PFSK-1 (cell line): ENCODE measurements around the gene PGLYRP1.

Experiments
- POLR2AphosphoS5 ChIP-seq: IDR thresholded peaks from 2 replicates; pipeline ENCODE4 v1.6.1; 2012; ENCODE audit warnings: low read depth, mild to moderate bottlenecking, control low read depth, low read length, moderate library complexity
- TF ChIP-seq, protein P1 (sequence below), 2 experiments: IDR thresholded peaks; 2 replicates each; pipeline versions ENCODE4 v1.6.1 to v1.8.0; 2011 to 2012; ENCODE audit warnings: low read depth in 2 of 2, low read length in 2 of 2, control low read depth in 1 of 2, inconsistent platforms in 1 of 2, mild to moderate bottlenecking in 1 of 2, moderate library complexity in 1 of 2; ENCODE audit not compliant: insufficient read depth in 1 of 2

GRCh38 chr19:46025835-46026234 lies 3.0 kb upstream of the PGLYRP1 start:
- TF ChIP-seq, protein P1, sequence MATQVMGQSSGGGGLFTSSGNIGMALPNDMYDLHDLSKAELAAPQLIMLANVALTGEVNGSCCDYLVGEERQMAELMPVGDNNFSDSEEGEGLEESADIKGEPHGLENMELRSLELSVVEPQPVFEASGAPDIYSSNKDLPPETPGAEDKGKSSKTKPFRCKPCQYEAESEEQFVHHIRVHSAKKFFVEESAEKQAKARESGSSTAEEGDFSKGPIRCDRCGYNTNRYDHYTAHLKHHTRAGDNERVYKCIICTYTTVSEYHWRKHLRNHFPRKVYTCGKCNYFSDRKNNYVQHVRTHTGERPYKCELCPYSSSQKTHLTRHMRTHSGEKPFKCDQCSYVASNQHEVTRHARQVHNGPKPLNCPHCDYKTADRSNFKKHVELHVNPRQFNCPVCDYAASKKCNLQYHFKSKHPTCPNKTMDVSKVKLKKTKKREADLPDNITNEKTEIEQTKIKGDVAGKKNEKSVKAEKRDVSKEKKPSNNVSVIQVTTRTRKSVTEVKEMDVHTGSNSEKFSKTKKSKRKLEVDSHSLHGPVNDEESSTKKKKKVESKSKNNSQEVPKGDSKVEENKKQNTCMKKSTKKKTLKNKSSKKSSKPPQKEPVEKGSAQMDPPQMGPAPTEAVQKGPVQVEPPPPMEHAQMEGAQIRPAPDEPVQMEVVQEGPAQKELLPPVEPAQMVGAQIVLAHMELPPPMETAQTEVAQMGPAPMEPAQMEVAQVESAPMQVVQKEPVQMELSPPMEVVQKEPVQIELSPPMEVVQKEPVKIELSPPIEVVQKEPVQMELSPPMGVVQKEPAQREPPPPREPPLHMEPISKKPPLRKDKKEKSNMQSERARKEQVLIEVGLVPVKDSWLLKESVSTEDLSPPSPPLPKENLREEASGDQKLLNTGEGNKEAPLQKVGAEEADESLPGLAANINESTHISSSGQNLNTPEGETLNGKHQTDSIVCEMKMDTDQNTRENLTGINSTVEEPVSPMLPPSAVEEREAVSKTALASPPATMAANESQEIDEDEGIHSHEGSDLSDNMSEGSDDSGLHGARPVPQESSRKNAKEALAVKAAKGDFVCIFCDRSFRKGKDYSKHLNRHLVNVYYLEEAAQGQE (IDR thresholded peaks at IDR 0.05; ENCODE audit: insufficient read depth in 1 of 2, low read depth in 2 of 2, low read length in 2 of 2), result no peak
- TF ChIP-seq POLR2AphosphoS5, result no peak
